Measurements from ENCODE around the gene VAV2. TPM values are rescaled to one million over a fixed set of nuclear protein-coding genes. Genes with fewer than 3 reads are reported as not detected.
A peak's percentile ranks its signal among the peaks of the same experiment; 100 is the strongest.

The VAV2 gene
- total and polyA plus RNA-seq, 4 donors = 4.9 to 26.4 (median 17.0) TPM

GRCh38 chr9:133889584-133890301 lies 102.4 kb downstream of the VAV2 start:
- Histone ChIP-seq H3K4me1 (ENCODE audit: control insufficient read depth in 4 of 4, insufficient read depth in 4 of 4, low read length in 3 of 4) (peaks cover 42 to 86% (median 75%) of the 10 kb centered on the region in 4 donors), H3K27ac (ENCODE audit: low read depth in 1 of 2, low read length in 2 of 2) (peak overlapping the region; percentile 70 to 99), H3K36me3 (ENCODE audit: control insufficient read depth in 4 of 4, insufficient read depth in 3 of 4, low read depth in 1 of 4, low read length in 3 of 4) (no peaks in the 10 kb centered on the region), H3K4me3 (ENCODE audit: low read depth in 1 of 3, low read length in 3 of 3) (no peak overlapping the region), H3K27me3 (ENCODE audit: control insufficient read depth in 4 of 4, insufficient read depth in 4 of 4, low read length in 3 of 4) (no peaks in the 10 kb centered on the region), H3K9me3 (ENCODE audit: control insufficient read depth in 4 of 4, low read length in 3 of 4) (no peaks in the 10 kb centered on the region), H3K9ac (ENCODE audit: low read depth in 1 of 2, low read length in 2 of 2) (peak overlapping the region in 1 of 2 donors; percentile 50)
- DNase-seq (ENCODE audit: low spot score) = no peak
- TF ChIP-seq EGR1 (IDR thresholded peaks at IDR 0.05; ENCODE audit: low read depth in 2 of 2) (no peak), RAD21 (IDR thresholded peaks at IDR 0.05) (no peak), HNF4G (IDR thresholded peaks at IDR 0.05) (no peak), TAF1 (conservative IDR thresholded peaks at IDR 0.05) (no peak), ZBTB33 (IDR thresholded peaks at IDR 0.05) (no peak), REST (IDR thresholded peaks at IDR 0.05) (no peak), GABPA (IDR thresholded peaks at IDR 0.05 in 1 of 2, conservative IDR thresholded peaks at IDR 0.05 in 1 of 2) (no peak), RXRA (IDR thresholded peaks at IDR 0.05) (no peak)
- TF ChIP-seq, protein P1, sequence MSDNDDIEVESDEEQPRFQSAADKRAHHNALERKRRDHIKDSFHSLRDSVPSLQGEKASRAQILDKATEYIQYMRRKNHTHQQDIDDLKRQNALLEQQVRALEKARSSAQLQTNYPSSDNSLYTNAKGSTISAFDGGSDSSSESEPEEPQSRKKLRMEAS (IDR thresholded peaks at IDR 0.05) = no peak
- 71% methylated on average over 24 of the region's 24 CpGs for WGBS

- Histone ChIP-seq H3K9ac (ENCODE audit: low read depth in 1 of 2, low read length in 2 of 2) (no peak overlapping the region), H3K4me1 (ENCODE audit: control insufficient read depth in 4 of 4, insufficient read depth in 4 of 4, low read length in 3 of 4) (peaks cover 36 to 86% (median 72%) of the 10 kb centered on the region in 4 donors)
These were observed 103.2 kb downstream of the VAV2 start for GRCh38 chr9:133888809-133889491.

More at GRCh38 chr9:133888809-133889491, 103.2 kb downstream of the VAV2 start:
- H3K9me3 ChIP-seq (ENCODE audit: control insufficient read depth in 4 of 4, low read length in 3 of 4) = no peaks in the 10 kb centered on the region
- no peak overlapping the region for H3K4me3 ChIP-seq (ENCODE audit: low read depth in 1 of 3, low read length in 3 of 3)
- DNase-seq (ENCODE audit: low spot score) = no peak
- no peak for TF ChIP-seq JUND (IDR thresholded peaks at IDR 0.05)
- TF ChIP-seq ZBTB33 (IDR thresholded peaks at IDR 0.05) = no peak
- no peak for TF ChIP-seq GABPA (IDR thresholded peaks at IDR 0.05 in 1 of 2, conservative IDR thresholded peaks at IDR 0.05 in 1 of 2)
- TF ChIP-seq FOXA2 (IDR thresholded peaks at IDR 0.05) = no peak
- TF ChIP-seq EGR1 (IDR thresholded peaks at IDR 0.05; ENCODE audit: low read depth in 2 of 2) = no peak
- no peak for TF ChIP-seq FOXA1 (IDR thresholded peaks at IDR 0.05)
- H3K36me3 ChIP-seq (ENCODE audit: control insufficient read depth in 4 of 4, insufficient read depth in 3 of 4, low read depth in 1 of 4, low read length in 3 of 4) = no peaks in the 10 kb centered on the region
- WGBS = 87% methylated on average over 25 of the region's 25 CpGs
- H3K27ac ChIP-seq (ENCODE audit: low read depth in 1 of 2, low read length in 2 of 2) = peak overlapping the region; percentile 70 to 99
- H3K27me3 ChIP-seq (ENCODE audit: control insufficient read depth in 4 of 4, insufficient read depth in 4 of 4, low read length in 3 of 4) = no peaks in the 10 kb centered on the region
